ENCODE measurements around the gene KLHL26. TPM values are rescaled to one million over a fixed set of nuclear protein-coding genes. Genes with fewer than 3 reads are reported as not detected.

Gene KLHL26
- total RNA-seq, 4 donors from 2014 or later = 6.7 to 29.0 (median 12.1) TPM

- no peak for TF ChIP-seq CTCF (IDR thresholded peaks at IDR 0.05; ENCODE audit: low read depth)
Observed at GRCh38 chr19:18609717-18610051, 27.1 kb upstream of the KLHL26 start.

GRCh38 chr19:18610245-18610555 is 26.6 kb upstream of the KLHL26 start:
- no peak for TF ChIP-seq CTCF (IDR thresholded peaks at IDR 0.05; ENCODE audit: low read depth)

- TF ChIP-seq CTCF (IDR thresholded peaks at IDR 0.05; ENCODE audit: low read depth) = no peak
Observed at GRCh38 chr19:18610556-18611326, 26.1 kb upstream of the KLHL26 start.

- TF ChIP-seq CTCF (IDR thresholded peaks at IDR 0.05; ENCODE audit: low read depth) = no peak
Observed at GRCh38 chr19:18611327-18612050, 25.3 kb upstream of the KLHL26 start.

GRCh38 chr19:18612051-18612771 is 24.6 kb upstream of the KLHL26 start:
- no peak for TF ChIP-seq CTCF (IDR thresholded peaks at IDR 0.05; ENCODE audit: low read depth)

GRCh38 chr19:18612772-18613588 is 23.8 kb upstream of the KLHL26 start, which contains the start of gene TMEM59L:
Gene TMEM59L (plus strand): TSS chr19:18612870. CDS start chr19:18612959, 89 bp downstream.
- TF ChIP-seq CTCF (IDR thresholded peaks at IDR 0.05; ENCODE audit: low read depth) = no peak

All from subcutaneous adipose tissue (tissue), 4 donors.